ENCODE data around the gene CNBD2. TPM values are rescaled to one million over a fixed set of nuclear protein-coding genes. Genes with fewer than 3 reads are reported as not detected.

The CNBD2 gene
- total RNA-seq, 1 donor from 2014 or later: 1.8 TPM

- H3K36me3 ChIP-seq (ENCODE audit: control insufficient read depth, insufficient read depth, low read length): no peaks in the 10 kb centered on the region
- TF ChIP-seq, protein P1, sequence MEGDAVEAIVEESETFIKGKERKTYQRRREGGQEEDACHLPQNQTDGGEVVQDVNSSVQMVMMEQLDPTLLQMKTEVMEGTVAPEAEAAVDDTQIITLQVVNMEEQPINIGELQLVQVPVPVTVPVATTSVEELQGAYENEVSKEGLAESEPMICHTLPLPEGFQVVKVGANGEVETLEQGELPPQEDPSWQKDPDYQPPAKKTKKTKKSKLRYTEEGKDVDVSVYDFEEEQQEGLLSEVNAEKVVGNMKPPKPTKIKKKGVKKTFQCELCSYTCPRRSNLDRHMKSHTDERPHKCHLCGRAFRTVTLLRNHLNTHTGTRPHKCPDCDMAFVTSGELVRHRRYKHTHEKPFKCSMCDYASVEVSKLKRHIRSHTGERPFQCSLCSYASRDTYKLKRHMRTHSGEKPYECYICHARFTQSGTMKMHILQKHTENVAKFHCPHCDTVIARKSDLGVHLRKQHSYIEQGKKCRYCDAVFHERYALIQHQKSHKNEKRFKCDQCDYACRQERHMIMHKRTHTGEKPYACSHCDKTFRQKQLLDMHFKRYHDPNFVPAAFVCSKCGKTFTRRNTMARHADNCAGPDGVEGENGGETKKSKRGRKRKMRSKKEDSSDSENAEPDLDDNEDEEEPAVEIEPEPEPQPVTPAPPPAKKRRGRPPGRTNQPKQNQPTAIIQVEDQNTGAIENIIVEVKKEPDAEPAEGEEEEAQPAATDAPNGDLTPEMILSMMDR (IDR thresholded peaks at IDR 0.05; ENCODE audit: insufficient read depth, low read length, severe bottlenecking): no peak
- FAIRE-seq (no peak), DNase-seq (ENCODE audit: low read depth) (no peak)
- H3K27me3 ChIP-seq (ENCODE audit: control insufficient read depth, insufficient read depth, low read length): peaks cover 4% of the 10 kb centered on the region
- no peak overlapping the region for H3K4me3 ChIP-seq (ENCODE audit: low read depth, low read length)
These were observed 9.7 kb downstream of the CNBD2 start for GRCh38 chr20:35978041-35978513.

DNA sequence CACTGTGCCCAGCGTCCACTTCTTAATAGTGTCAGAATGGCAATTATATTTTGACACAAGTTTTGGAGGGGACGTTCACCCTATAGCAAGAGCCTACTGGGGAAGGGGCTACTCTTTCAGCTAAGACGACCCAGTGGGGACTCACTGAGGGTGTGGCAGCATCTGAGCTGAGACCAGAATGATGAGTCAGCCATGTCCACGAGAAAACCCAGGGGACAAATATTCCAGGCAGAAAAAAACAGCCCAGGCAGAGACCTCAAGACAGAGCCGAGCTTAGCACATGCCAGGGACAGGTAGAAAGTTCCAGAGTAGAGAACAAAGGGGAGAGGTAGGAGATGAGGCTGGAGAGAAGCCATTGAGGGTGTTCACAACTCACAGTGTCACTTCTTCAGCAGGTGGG is 11.2 kb downstream of the CNBD2 start:
- no peak overlapping the region for H3K4me3 ChIP-seq (ENCODE audit: low read depth, low read length)
- FAIRE-seq: peak; percentile 95
- DNase-seq (ENCODE audit: low read depth): no peak
- TF ChIP-seq, protein P1 (IDR thresholded peaks at IDR 0.05; ENCODE audit: insufficient read depth, low read length, severe bottlenecking): no peak
- no peaks in the 10 kb centered on the region for H3K36me3 ChIP-seq (ENCODE audit: control insufficient read depth, insufficient read depth, low read length)
- H3K27me3 ChIP-seq (ENCODE audit: control insufficient read depth, insufficient read depth, low read length): peaks cover 4% of the 10 kb centered on the region

GRCh38 chr20:35981969-35982368 is 13.6 kb downstream of the CNBD2 start:
- Histone ChIP-seq H3K36me3 (ENCODE audit: control insufficient read depth, insufficient read depth, low read length) (no peaks in the 10 kb centered on the region), H3K27me3 (ENCODE audit: control insufficient read depth, insufficient read depth, low read length) (peaks cover 10% of the 10 kb centered on the region), H3K4me3 (ENCODE audit: low read depth, low read length) (no peak overlapping the region)
- FAIRE-seq: no peak
- TF ChIP-seq, protein P1 (IDR thresholded peaks at IDR 0.05; ENCODE audit: insufficient read depth, low read length, severe bottlenecking): no peak
- DNase-seq (ENCODE audit: low read depth): no peak

- no peak overlapping the region for H3K4me3 ChIP-seq (ENCODE audit: low read depth, low read length)
- DNase-seq (ENCODE audit: low read depth) (no peak), FAIRE-seq (no peak)
- TF ChIP-seq, protein P1 (IDR thresholded peaks at IDR 0.05; ENCODE audit: insufficient read depth, low read length, severe bottlenecking): no peak
- no peaks in the 10 kb centered on the region for H3K36me3 ChIP-seq (ENCODE audit: control insufficient read depth, insufficient read depth, low read length)
- peaks cover 19% of the 10 kb centered on the region for H3K27me3 ChIP-seq (ENCODE audit: control insufficient read depth, insufficient read depth, low read length)
These were observed 16.0 kb downstream of the CNBD2 start for GRCh38 chr20:35984382-35984781.

GRCh38 chr20:35985806-35986205 is 17.4 kb downstream of the CNBD2 start:
- no peak overlapping the region for H3K4me3 ChIP-seq (ENCODE audit: low read depth, low read length)
- TF ChIP-seq, protein P1 (IDR thresholded peaks at IDR 0.05; ENCODE audit: insufficient read depth, low read length, severe bottlenecking): no peak
- DNase-seq (ENCODE audit: low read depth): peak; percentile 41
- no peaks in the 10 kb centered on the region for H3K36me3 ChIP-seq (ENCODE audit: control insufficient read depth, insufficient read depth, low read length)
- peaks cover 18% of the 10 kb centered on the region for H3K27me3 ChIP-seq (ENCODE audit: control insufficient read depth, insufficient read depth, low read length)
- FAIRE-seq: no peak

GRCh38 chr20:35988910-35989463 is 20.6 kb downstream of the CNBD2 start:
- TF ChIP-seq, protein P1 (IDR thresholded peaks at IDR 0.05; ENCODE audit: insufficient read depth, low read length, severe bottlenecking): no peak
- H3K36me3 ChIP-seq (ENCODE audit: control insufficient read depth, insufficient read depth, low read length): no peaks in the 10 kb centered on the region

More at GRCh38 chr20:35988910-35989463, 20.6 kb downstream of the CNBD2 start:
- DNase-seq (ENCODE audit: low read depth) (no peak), FAIRE-seq (no peak)
- Histone ChIP-seq H3K4me3 (ENCODE audit: low read depth, low read length) (no peak overlapping the region), H3K27me3 (ENCODE audit: control insufficient read depth, insufficient read depth, low read length) (peaks cover 15% of the 10 kb centered on the region)

Data from bronchial epithelial cell (primary cell).